H1 (cell line): ENCODE results near the gene MYO9A. TPM values are rescaled to one million over a fixed set of nuclear protein-coding genes. Genes with fewer than 3 reads are reported as not detected.

ENCODE experiments used
- CTCF ChIA-PET: fragments of 300-600 bp; sonication (Branson Sonifier 250); formaldehyde crosslinking; loops from one replicate; lab custom pipeline; 2021; ENCODE audit not compliant: partially characterized antibody; lab: Charles Lee
- POLR2A ChIA-PET: fragments of 300-600 bp; sonication (Branson Sonifier 250); formaldehyde crosslinking; loops from one replicate; lab custom pipeline; 2021; ENCODE audit warnings: inconsistent platforms; ENCODE audit not compliant: partially characterized antibody; lab: Charles Lee
- DNase-seq, 2 experiments: peaks; one replicate each; pipeline versions ENCODE4 v3.0.0 to v3.0.0-alpha.2; 2010 to 2022; ENCODE audit warnings: low spot score in 2 of 2, low read depth in 1 of 2, mixed read lengths in 1 of 2
- FAIRE-seq: peaks from 2 replicates; lab custom pipeline; 2011; peaks lifted over from hg19 to GRCh38; lab: Jason Lieb, UNC
- H2AFZ ChIP-seq: 2 replicates; pipeline ENCODE4 v1.8.1; 2012; ENCODE audit warnings: low read length, inconsistent platforms
- H2AK5ac ChIP-seq: 2 replicates; pipeline ENCODE4 v1.6.1; 2013; ENCODE audit warnings: low read depth, low read length
- H2BK120ac ChIP-seq: replicated peaks from 2 replicates; pipeline ENCODE3; 2013; ENCODE audit warnings: low read depth, low read length, inconsistent platforms
- H2BK12ac ChIP-seq: 2 replicates; pipeline ENCODE4 v1.6.1; 2013; ENCODE audit warnings: low read depth, low read length
- H2BK15ac ChIP-seq: 2 replicates; pipeline ENCODE4 v1.6.1; 2013; ENCODE audit warnings: low read length
- H2BK20ac ChIP-seq: 2 replicates; pipeline ENCODE4 v1.6.1; 2013; ENCODE audit warnings: low read length
- H2BK5ac ChIP-seq: 2 replicates; pipeline ENCODE4 v1.6.1; 2013; ENCODE audit warnings: low read depth, low read length
- H3K14ac ChIP-seq: 2 replicates; pipeline ENCODE4 v1.6.1; 2013; ENCODE audit warnings: inconsistent platforms; ENCODE audit not compliant: insufficient read length
- H3K18ac ChIP-seq: 2 replicates; pipeline ENCODE4 v1.6.1; 2013; ENCODE audit warnings: low read length; ENCODE audit errors: extremely low read depth
- H3K23ac ChIP-seq: 2 replicates; pipeline ENCODE4 v1.6.1; 2013; ENCODE audit warnings: inconsistent platforms; ENCODE audit not compliant: insufficient read length
- H3K23me2 ChIP-seq: 2 replicates; pipeline ENCODE4 v1.6.1; 2013; ENCODE audit warnings: low read depth, low read length
- H3K27ac ChIP-seq: 2 replicates; pipeline ENCODE4 v1.6.1; 2011; ENCODE audit warnings: low read depth, low read length, inconsistent platforms
- H3K27me3 ChIP-seq, 4 experiments: replicated peaks in 1 of 4; 1 replicate in 1 of 4; 2 replicates in 3 of 4; pipeline versions ENCODE4 v1.6.1 to v1.8.1; 2011 to 2013; ENCODE audit warnings: low read length in 3 of 4, mild to moderate bottlenecking in 3 of 4, inconsistent platforms in 2 of 4, mixed read lengths in 2 of 4, moderate library complexity in 1 of 4; ENCODE audit not compliant: control insufficient read depth in 3 of 4, insufficient read depth in 3 of 4; ENCODE audit errors: extremely low read depth in 1 of 4
- H3K36me3 ChIP-seq, 4 experiments: 2 replicates each; pipeline versions ENCODE4 v1.6.1 to v1.8.1; 2011 to 2013; ENCODE audit warnings: mild to moderate bottlenecking in 4 of 4, low read length in 3 of 4, moderate library complexity in 2 of 4, control low read depth in 1 of 4, inconsistent platforms in 1 of 4; ENCODE audit not compliant: insufficient read depth in 4 of 4, control insufficient read depth in 2 of 4
- H3K4ac ChIP-seq: replicated peaks from 2 replicates; pipeline ENCODE3; 2013; ENCODE audit warnings: low read length, low read depth, mixed read lengths, inconsistent platforms; ENCODE audit not compliant: insufficient read length
- H3K4me1 ChIP-seq, 4 experiments: replicated peaks in 1 of 4; 1 replicate in 1 of 4; 2 replicates in 3 of 4; pipeline versions ENCODE4 v1.6.1 to v1.8.1; 2011 to 2013; ENCODE audit warnings: low read length in 3 of 4, inconsistent platforms in 2 of 4, mixed read lengths in 1 of 4; ENCODE audit not compliant: insufficient read depth in 4 of 4, control insufficient read depth in 3 of 4
- H3K4me2 ChIP-seq, 2 experiments: 2 replicates each; pipeline versions ENCODE4 v1.6.1 to v1.8.1; 2011 to 2013; ENCODE audit warnings: low read depth in 2 of 2, low read length in 2 of 2, control low read depth in 1 of 2, inconsistent platforms in 1 of 2, mild to moderate bottlenecking in 1 of 2; ENCODE audit not compliant: insufficient read depth in 1 of 2
- H3K4me3 ChIP-seq, 4 experiments: fragments of 200-600, 300-600 bp in 1 of 4; sonication (generic), shearing (Covaris generic), sonication (Bioruptor Twin) in 1 of 4; 2 replicates each; pipeline versions ENCODE4 v1.5.1 to v1.8.1; 2011 to 2016; ENCODE audit warnings: low read length in 4 of 4, low read depth in 3 of 4, control low read depth in 2 of 4, inconsistent platforms in 2 of 4, mild to moderate bottlenecking in 2 of 4, mixed read lengths in 1 of 4, moderate library complexity in 1 of 4; ENCODE audit not compliant: insufficient read depth in 2 of 4; ENCODE audit errors: extremely low read depth in 1 of 4
- H3K56ac ChIP-seq: replicated peaks from 2 replicates; pipeline ENCODE3; 2013; ENCODE audit warnings: low read depth, mild to moderate bottlenecking, mixed read lengths, low read length, inconsistent platforms; ENCODE audit not compliant: insufficient read length
- H3K79me1 ChIP-seq: 2 replicates; pipeline ENCODE4 v1.6.1; 2013; ENCODE audit warnings: low read depth, low read length, control low read depth
- H3K79me2 ChIP-seq, 2 experiments: 2 replicates each; pipeline versions ENCODE4 v1.6.1 to v1.8.1; 2012 to 2013; ENCODE audit warnings: low read length in 2 of 2, mild to moderate bottlenecking in 2 of 2, inconsistent platforms in 1 of 2; ENCODE audit not compliant: insufficient read depth in 2 of 2, control insufficient read depth in 1 of 2
- H3K9ac ChIP-seq, 4 experiments: replicated peaks in 1 of 4; 1 replicate in 1 of 4; 2 replicates in 3 of 4; pipeline versions ENCODE4 v1.6.1 to v1.8.1; 2011 to 2013; ENCODE audit warnings: low read depth in 3 of 4, low read length in 3 of 4, control low read depth in 2 of 4, mild to moderate bottlenecking in 2 of 4, moderate library complexity in 2 of 4, inconsistent platforms in 1 of 4; ENCODE audit errors: extremely low read depth in 1 of 4
- H3K9me3 ChIP-seq, 2 experiments: 2 replicates each; pipeline versions ENCODE4 v1.6.1 to v1.8.1; 2012 to 2013; ENCODE audit warnings: mild to moderate bottlenecking in 2 of 2, moderate library complexity in 2 of 2, control low read depth in 1 of 2, inconsistent platforms in 1 of 2, low read depth in 1 of 2, low read length in 1 of 2, mixed read lengths in 1 of 2; ENCODE audit not compliant: insufficient read depth in 2 of 2
- H4K20me1 ChIP-seq, 2 experiments: replicated peaks in 1 of 2; 2 replicates each; pipeline versions ENCODE3 to v1.8.1; 2011 to 2013; ENCODE audit warnings: inconsistent platforms in 2 of 2, low read length in 2 of 2, mild to moderate bottlenecking in 1 of 2; ENCODE audit not compliant: insufficient read depth in 2 of 2, control insufficient read depth in 1 of 2
- H4K5ac ChIP-seq: 2 replicates; pipeline ENCODE4 v1.6.1; 2013; ENCODE audit warnings: low read length, low read depth, mixed read lengths, inconsistent platforms; ENCODE audit not compliant: insufficient read length
- H4K8ac ChIP-seq: 2 replicates; pipeline ENCODE4 v1.8.0; 2013; ENCODE audit warnings: mild to moderate bottlenecking, moderate library complexity, low read length, inconsistent platforms; ENCODE audit not compliant: insufficient read depth; ENCODE audit errors: extremely low read depth
- H4K91ac ChIP-seq: replicated peaks from 2 replicates; pipeline ENCODE3; 2013; ENCODE audit warnings: low read length, mixed read lengths, inconsistent platforms; ENCODE audit not compliant: insufficient read length
- polyA plus RNA-seq, 7 experiments: library from polyadenylated mRNA; depleted of rRNA in 3 of 7; stranded (reverse) in 5 of 7; unstranded in 2 of 7; fragments of >200 nt in 5 of 7; fragments of 200-250 nt in 2 of 7; gene quantifications; 1 replicate in 5 of 7; 2 replicates in 1 of 7; 4 replicates in 1 of 7; pipeline versions ENCODE4 v1.2.1 to v1.2.3, GENCODE V29; 2011 to 2013; ENCODE audit warnings: missing spikeins in 2 of 7, mixed read lengths in 2 of 7
- total RNA-seq: library from RNA; stranded (reverse); fragmentation: NEBNext Ultra II Directional; extraction: Animal tissue kit (Norgen Biotek cat#: 25700); gene quantifications from 2 replicates; pipeline ENCODE4 v1.2.1, GENCODE V29; 2021
- TF ChIP-seq, protein P1 (sequence below): IDR thresholded peaks from 2 replicates; pipeline ENCODE4 v1.6.1; 2012; ENCODE audit warnings: inconsistent platforms

The MYO9A gene
- total and polyA plus RNA-seq, 2 of the 8 experiments (the other 6 are each of a cell fraction or from before 2014, with no cell fraction given), result 3.9 to 26.0 TPM

DNA sequence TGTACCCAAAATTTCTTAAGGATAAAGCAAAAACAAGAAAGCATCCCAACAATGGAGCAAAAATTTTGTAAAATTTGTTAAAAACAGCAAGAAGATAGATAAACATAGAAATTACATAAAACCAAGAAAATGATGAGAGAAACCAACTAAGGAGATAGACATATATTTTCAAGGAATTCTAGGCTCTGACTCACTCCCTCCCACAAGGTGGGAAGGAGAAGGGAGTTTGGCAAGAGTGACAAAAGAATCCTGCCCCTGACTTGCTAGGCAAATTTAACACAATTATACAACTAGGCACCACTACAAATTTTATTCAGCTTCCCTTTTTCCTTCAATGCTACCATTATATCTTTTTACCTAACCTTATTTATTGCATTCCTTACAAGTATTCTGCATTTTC lies 70.9 kb downstream of the MYO9A start:
- DNase-seq (no peak), FAIRE-seq (no peak)
- peaks cover 3 to 10% of the 10 kb centered on the region in 2 experiments; a peak in 1 of 4 replicates for H3K9me3 ChIP-seq
- no peak overlapping the region for H3K23ac ChIP-seq
- no peak overlapping the region for H3K27ac ChIP-seq
- H4K91ac ChIP-seq, result no peak overlapping the region
- no peak overlapping the region for H2AFZ ChIP-seq
- no peak overlapping the region for H3K56ac ChIP-seq
- no peak overlapping the region for H3K18ac ChIP-seq
- H3K23me2 ChIP-seq, result no peaks in the 10 kb centered on the region
- H4K8ac ChIP-seq, result no peak overlapping the region
- H2BK20ac ChIP-seq, result no peak overlapping the region
- H2BK12ac ChIP-seq, result no peak overlapping the region
- peaks cover 0 to 2% of the 10 kb centered on the region in 2 experiments for H4K20me1 ChIP-seq
- H3K79me2 ChIP-seq, result no peaks in the 10 kb centered on the region
- ChIA-PET POLR2A (no interaction called here), CTCF (no interaction called here)
- no peak overlapping the region for H3K9ac ChIP-seq
- no peak overlapping the region for H4K5ac ChIP-seq
- H3K4me2 ChIP-seq, result no peak overlapping the region
- no peak overlapping the region for H2BK15ac ChIP-seq
- no peaks in the 10 kb centered on the region for H3K79me1 ChIP-seq
- no peak overlapping the region for H2BK120ac ChIP-seq
- no peak overlapping the region for H2BK5ac ChIP-seq
- TF ChIP-seq, protein P1, sequence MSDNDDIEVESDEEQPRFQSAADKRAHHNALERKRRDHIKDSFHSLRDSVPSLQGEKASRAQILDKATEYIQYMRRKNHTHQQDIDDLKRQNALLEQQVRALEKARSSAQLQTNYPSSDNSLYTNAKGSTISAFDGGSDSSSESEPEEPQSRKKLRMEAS, result no peak
- H3K27me3 ChIP-seq, result no peaks in the 10 kb centered on the region
- H3K4ac ChIP-seq, result no peak overlapping the region
- H3K4me1 ChIP-seq, result no peaks in the 10 kb centered on the region
- H3K36me3 ChIP-seq, result no peaks in the 10 kb centered on the region; a peak in 1 of 8 replicates
- H3K14ac ChIP-seq, result no peak overlapping the region
- no peak overlapping the region for H3K4me3 ChIP-seq
- no peak overlapping the region for H2AK5ac ChIP-seq
